ENCODE results near the gene UBE2M. TPM values are rescaled to one million over a fixed set of nuclear protein-coding genes. Genes with fewer than 3 reads are reported as not detected.

The UBE2M gene
- total and polyA plus RNA-seq, 8 donors = 22.0 to 33.0 (median 25.3) TPM

DNA sequence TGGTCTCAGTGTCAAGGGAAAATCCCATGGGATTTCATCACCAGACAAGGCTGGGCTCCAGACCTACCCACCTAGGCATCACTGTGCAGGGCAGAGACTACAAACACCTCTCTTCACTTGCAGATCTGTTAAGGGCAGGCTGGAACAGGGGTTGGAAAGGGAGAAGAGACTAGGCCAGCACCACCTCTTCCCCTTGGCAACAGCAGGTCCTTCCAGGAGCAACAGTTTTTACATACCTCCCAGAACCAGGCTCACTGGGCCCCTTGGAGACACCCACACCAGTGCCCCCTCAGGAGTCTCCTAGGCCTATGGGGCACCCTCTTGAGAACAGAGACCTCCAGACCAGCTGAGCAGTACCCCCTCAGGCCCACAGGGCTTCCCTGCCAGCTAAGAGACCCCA lies 2.5 kb upstream of the UBE2M start:
- no peak for ATAC-seq
- DNase-seq = no peak
- FAIRE-seq = no peak
- Histone ChIP-seq H3K27ac (no peak overlapping the region), H3K4me3 (no peak overlapping the region), H3K9me3 (no peaks in the 10 kb centered on the region), H3K27me3 (no peaks in the 10 kb centered on the region), H3K36me3 (peaks cover 0 to 9% (median 0%) of the 10 kb centered on the region in 3 donors), H3K4me1 (peaks cover 25 to 31% (median 26%) of the 10 kb centered on the region in 3 donors)
- intact Hi-C loops (cut with DNase I) = no loop called here
- TF ChIP-seq, protein P1, sequence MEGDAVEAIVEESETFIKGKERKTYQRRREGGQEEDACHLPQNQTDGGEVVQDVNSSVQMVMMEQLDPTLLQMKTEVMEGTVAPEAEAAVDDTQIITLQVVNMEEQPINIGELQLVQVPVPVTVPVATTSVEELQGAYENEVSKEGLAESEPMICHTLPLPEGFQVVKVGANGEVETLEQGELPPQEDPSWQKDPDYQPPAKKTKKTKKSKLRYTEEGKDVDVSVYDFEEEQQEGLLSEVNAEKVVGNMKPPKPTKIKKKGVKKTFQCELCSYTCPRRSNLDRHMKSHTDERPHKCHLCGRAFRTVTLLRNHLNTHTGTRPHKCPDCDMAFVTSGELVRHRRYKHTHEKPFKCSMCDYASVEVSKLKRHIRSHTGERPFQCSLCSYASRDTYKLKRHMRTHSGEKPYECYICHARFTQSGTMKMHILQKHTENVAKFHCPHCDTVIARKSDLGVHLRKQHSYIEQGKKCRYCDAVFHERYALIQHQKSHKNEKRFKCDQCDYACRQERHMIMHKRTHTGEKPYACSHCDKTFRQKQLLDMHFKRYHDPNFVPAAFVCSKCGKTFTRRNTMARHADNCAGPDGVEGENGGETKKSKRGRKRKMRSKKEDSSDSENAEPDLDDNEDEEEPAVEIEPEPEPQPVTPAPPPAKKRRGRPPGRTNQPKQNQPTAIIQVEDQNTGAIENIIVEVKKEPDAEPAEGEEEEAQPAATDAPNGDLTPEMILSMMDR (IDR thresholded peaks at IDR 0.05) = no peak

DNA sequence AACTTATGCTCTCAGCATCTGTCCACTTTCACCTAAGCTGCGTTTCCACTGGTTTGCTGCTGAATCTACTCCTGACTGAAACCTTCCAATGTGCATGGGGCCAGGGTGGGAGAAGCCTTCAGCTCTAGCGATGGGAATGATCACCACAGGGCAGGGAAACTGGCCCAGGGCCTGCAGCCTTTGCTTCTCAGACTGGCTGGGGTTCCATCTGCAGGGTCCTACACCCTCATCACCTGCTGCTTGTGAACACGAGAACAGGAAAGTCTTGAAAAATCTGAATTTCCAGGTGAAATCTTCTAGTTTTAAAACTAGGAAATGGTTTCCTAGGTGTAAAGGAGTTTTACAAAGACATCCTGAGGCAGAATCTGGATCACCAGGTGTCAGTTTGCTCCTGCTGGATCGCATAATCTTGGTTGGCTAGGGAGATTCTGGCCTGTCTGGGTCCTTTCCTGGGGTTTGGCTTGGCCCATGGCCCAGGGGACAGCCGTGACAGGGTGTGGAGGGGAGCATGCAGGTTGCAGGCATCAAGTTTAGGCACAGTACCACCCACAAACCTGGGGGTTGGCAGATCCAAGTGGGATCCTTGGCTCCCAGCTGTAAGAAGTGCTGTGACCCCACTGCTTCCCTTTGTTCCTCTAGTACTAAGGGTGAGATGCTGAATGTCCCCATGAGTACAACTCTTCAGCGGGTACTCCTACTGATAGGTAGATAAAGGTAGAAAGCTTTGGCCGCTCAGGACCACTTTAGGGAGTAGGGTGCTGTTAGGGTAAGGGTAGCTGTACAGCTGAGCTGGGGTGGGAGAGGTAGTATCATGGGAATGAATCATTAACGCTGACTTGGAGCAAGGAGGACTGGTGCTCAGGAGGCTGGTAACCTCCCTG lies 1.8 kb upstream of the UBE2M start:
- Histone ChIP-seq H3K27me3 (no peaks in the 10 kb centered on the region), H3K4me1 (peaks cover 25 to 36% (median 26%) of the 10 kb centered on the region in 3 donors), H3K9me3 (no peaks in the 10 kb centered on the region), H3K27ac (peak overlapping the region; percentile 98 to 100 (median 98)), H3K36me3 (peaks cover 0 to 10% (median 0%) of the 10 kb centered on the region in 3 donors), H3K4me3 (peak overlapping the region in 3 of 4 donors; percentile 39 to 81 (median 57))
- TF ChIP-seq, protein P1 (IDR thresholded peaks at IDR 0.05) = no peak
- ATAC-seq (no peak), FAIRE-seq (no peak), DNase-seq (peak in 1 of 6 donors; percentile 50)
- intact Hi-C loops (cut with DNase I) = no loop called here
- WGBS, 2 donors = 80 to 83% methylated on average over 8 of the region's 8 CpGs

DNA sequence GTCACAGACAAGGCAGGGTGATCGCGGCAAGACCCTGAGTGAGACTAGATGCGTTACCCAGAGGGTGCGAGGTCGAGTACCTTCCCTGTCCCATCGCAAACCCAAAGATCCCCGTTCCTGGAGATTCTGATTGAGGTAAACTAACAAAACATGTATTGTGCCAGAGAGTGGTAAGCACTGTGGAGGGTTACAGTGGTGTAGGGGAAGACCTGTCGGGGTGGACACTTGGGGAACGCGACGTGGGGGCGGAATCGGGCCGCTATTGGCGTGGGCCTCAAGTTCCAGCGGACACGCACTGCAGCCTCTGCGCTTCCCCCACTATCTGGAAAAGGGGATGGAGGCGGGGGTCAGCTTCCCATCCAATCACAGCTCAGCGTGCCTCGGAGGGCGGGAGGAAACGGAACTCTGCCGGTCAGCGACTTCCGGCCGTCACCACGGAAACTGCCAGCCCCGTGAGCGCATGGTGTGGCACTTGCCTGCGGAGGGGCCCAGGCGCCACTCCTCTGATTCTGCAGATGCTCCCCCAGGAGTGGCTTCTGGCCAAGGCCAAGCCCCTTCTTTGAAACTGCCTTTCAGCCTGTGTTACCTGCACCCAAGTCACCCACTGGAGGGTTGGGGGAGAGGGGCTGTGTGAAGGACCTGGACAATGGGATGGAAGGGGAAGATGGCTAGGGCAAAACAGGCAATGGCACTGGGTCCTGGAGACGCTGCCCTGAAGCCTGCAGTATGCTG lies 1.0 kb upstream of the UBE2M start:
- 1% methylated on average over 33 of the region's 33 CpGs for WGBS, 2 donors
- ATAC-seq (peak; percentile 57 to 71 (median 66)), DNase-seq (peak; percentile 85 to 95 (median 90)), FAIRE-seq (no peak)
- H3K27me3 ChIP-seq = no peaks in the 10 kb centered on the region
- peaks cover 0 to 10% (median 0%) of the 10 kb centered on the region in 3 donors for H3K36me3 ChIP-seq
- H3K4me3 ChIP-seq = peak overlapping the region; percentile 39 to 86 (median 69)
- no peaks in the 10 kb centered on the region for H3K9me3 ChIP-seq
- intact Hi-C loops (cut with DNase I) = no loop called here
- H3K4me1 ChIP-seq = peaks cover 25 to 37% (median 26%) of the 10 kb centered on the region in 3 donors
- TF ChIP-seq, protein P1 (IDR thresholded peaks at IDR 0.05) = no peak
- H3K27ac ChIP-seq = peak overlapping the region; percentile 98 to 100 (median 98)

DNA sequence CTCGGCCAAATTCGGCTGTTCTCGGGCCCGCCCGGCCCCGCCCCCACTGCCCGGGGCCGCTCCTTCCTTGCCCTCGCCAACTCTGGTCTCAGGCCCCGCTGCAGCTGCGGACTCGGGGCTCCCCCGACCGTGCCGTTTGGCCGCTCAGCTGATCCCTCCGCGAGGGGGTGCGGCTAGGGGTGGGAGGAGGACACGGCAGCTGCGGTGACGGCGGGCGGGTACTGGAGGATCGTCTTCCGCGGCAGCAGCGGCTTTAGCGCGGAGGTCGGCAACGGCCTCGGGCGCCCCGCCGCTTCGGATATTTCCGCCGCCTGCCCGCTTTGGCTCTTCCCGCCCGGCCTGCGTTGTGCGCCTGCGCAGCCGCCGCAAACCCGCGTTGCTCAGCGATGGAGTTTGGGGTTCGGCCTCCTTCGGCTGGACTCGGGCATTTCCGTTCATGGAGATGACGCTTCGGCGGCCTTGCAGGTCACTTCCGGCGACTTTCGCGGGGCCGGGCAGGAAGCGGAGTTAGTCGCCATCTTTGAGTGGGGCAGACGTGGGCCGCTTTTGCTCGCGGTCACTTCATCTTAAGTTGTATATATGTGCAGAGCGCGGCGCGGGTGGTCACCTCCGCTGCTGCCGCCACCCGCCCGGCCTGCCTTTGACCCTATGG lies 338 bp upstream of the UBE2M start:
- H3K36me3 ChIP-seq = peaks cover 0 to 10% (median 0%) of the 10 kb centered on the region in 3 donors
- H3K4me3 ChIP-seq = peak overlapping the region; percentile 39 to 86 (median 69)
- DNase-seq (peak; percentile 98 to 100 (median 99)), ATAC-seq (peak; percentile 82 to 88 (median 82)), FAIRE-seq (peak; percentile 9)
- H3K4me1 ChIP-seq = peaks cover 25 to 43% (median 30%) of the 10 kb centered on the region in 3 donors
- WGBS, 2 donors = 0% methylated on average over 67 to 76 of the region's 76 CpGs
- no peaks in the 10 kb centered on the region for H3K9me3 ChIP-seq
- H3K27ac ChIP-seq = peak overlapping the region; percentile 98 to 100 (median 98)
- H3K27me3 ChIP-seq = no peaks in the 10 kb centered on the region
- intact Hi-C loops (cut with DNase I) = no loop called here
- TF ChIP-seq, protein P1 (IDR thresholded peaks at IDR 0.05) = no peak
